Mucosa of descending colon (tissue), 3 donors: ENCODE measurements around the gene RCE1. TPM values are rescaled to one million over a fixed set of nuclear protein-coding genes. Genes with fewer than 3 reads are reported as not detected.

ENCODE experiments used
- ATAC-seq: fragments of 200-7000 bp; cut with Tn5 transposase; one replicate; pipeline ENCODE4 v1.9.1; 2020; ENCODE audit warnings: mild to moderate bottlenecking, moderate library complexity
- DNase-seq, 3 donors: peaks; one replicate each; pipeline ENCODE4 v3.0.0-alpha.2; 2020
- H3K36me3 ChIP-seq: fragments of 200-600 bp; one replicate; pipeline ENCODE4 v1.8.0; 2021; ENCODE audit warnings: low read depth, mild to moderate bottlenecking
- H3K4me1 ChIP-seq: fragments of 200-600 bp; one replicate; pipeline ENCODE4 v1.8.0; 2021; ENCODE audit warnings: low read depth, mild to moderate bottlenecking
- H3K4me3 ChIP-seq: fragments of 200-600 bp; one replicate; pipeline ENCODE4 v1.8.0; 2021; ENCODE audit warnings: mild to moderate bottlenecking
- H3K9me3 ChIP-seq: fragments of 200-600 bp; one replicate; pipeline ENCODE4 v1.8.0; 2021; ENCODE audit warnings: mild to moderate bottlenecking
- intact Hi-C, 2 donors: fragments of 100-400 bp; cut with DNase I in 1 of 2; cut with micrococcal nuclease in 1 of 2; formaldehyde crosslinking; loops; one replicate each; pipeline versions ENCODE4 v1.11.0 to v1.11.1; 2022; cut with DNase I, micrococcal nuclease
- total RNA-seq, 3 donors: library from RNA; stranded (reverse); fragmentation: NEBNext Ultra II Directional in 2 of 3; extraction: Animal tissue kit (Norgen Biotek cat#: 25700) in 2 of 3; gene quantifications; one replicate each; pipeline versions ENCODE4 v1.2.1 to v1.2.4, GENCODE V29; 2021 to 2023
- TF ChIP-seq, protein P1 (sequence below): fragments of 200-600 bp; IDR thresholded peaks from one replicate; pipeline ENCODE4 v1.8.0; 2022; ENCODE audit warnings: antibody characterized with exemption, mild to moderate bottlenecking
- donor health status: DM: no; HTN: no; CAD: no; lungs with moderate emphysema.
- donor health status: DM: no; HTN: no; CAD: no.
- donor health status: DM: no; HTN: yes; CAD: no.

RCE1 gene
- total RNA-seq, 3 donors from 2014 or later, result 24.9 to 27.2 (median 27.2) TPM

- DNase-seq (no peak), ATAC-seq (no peak)
- Histone ChIP-seq H3K4me1 (peaks cover 26% of the 10 kb centered on the region), H3K36me3 (no peaks in the 10 kb centered on the region), H3K4me3 (no peak overlapping the region), H3K9me3 (no peaks in the 10 kb centered on the region)
- TF ChIP-seq, protein P1, sequence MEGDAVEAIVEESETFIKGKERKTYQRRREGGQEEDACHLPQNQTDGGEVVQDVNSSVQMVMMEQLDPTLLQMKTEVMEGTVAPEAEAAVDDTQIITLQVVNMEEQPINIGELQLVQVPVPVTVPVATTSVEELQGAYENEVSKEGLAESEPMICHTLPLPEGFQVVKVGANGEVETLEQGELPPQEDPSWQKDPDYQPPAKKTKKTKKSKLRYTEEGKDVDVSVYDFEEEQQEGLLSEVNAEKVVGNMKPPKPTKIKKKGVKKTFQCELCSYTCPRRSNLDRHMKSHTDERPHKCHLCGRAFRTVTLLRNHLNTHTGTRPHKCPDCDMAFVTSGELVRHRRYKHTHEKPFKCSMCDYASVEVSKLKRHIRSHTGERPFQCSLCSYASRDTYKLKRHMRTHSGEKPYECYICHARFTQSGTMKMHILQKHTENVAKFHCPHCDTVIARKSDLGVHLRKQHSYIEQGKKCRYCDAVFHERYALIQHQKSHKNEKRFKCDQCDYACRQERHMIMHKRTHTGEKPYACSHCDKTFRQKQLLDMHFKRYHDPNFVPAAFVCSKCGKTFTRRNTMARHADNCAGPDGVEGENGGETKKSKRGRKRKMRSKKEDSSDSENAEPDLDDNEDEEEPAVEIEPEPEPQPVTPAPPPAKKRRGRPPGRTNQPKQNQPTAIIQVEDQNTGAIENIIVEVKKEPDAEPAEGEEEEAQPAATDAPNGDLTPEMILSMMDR, result no peak
- intact Hi-C loops, result no loop called here
Measured at GRCh38 chr11:66845876-66846212, 2.6 kb downstream of the RCE1 start.

GRCh38 chr11:66846671-66847091 lies 3.4 kb downstream of the RCE1 start:
- intact Hi-C loops, result no loop called here
- Histone ChIP-seq H3K4me3 (no peak overlapping the region), H3K9me3 (no peaks in the 10 kb centered on the region), H3K4me1 (peaks cover 19% of the 10 kb centered on the region), H3K36me3 (no peaks in the 10 kb centered on the region)
- DNase-seq, result peak in 1 of 3 donors; percentile 49
- TF ChIP-seq, protein P1, result no peak
- no peak for ATAC-seq

- no peaks in the 10 kb centered on the region for H3K9me3 ChIP-seq
- H3K36me3 ChIP-seq, result no peaks in the 10 kb centered on the region
- ATAC-seq (no peak), DNase-seq (peak in 1 of 3 donors; percentile 27)
- H3K4me1 ChIP-seq, result peaks cover 10% of the 10 kb centered on the region
- TF ChIP-seq, protein P1, result no peak
- intact Hi-C loops, result no loop called here
- H3K4me3 ChIP-seq, result no peak overlapping the region
Measured at GRCh38 chr11:66847461-66848232, 4.4 kb downstream of the RCE1 start.

GRCh38 chr11:66848671-66849500 lies 5.6 kb downstream of the RCE1 start:
- Histone ChIP-seq H3K4me1 (peaks cover 9% of the 10 kb centered on the region), H3K9me3 (no peaks in the 10 kb centered on the region), H3K36me3 (no peaks in the 10 kb centered on the region), H3K4me3 (no peak overlapping the region)
- TF ChIP-seq, protein P1, result no peak
- DNase-seq (peak in 1 of 3 donors; percentile 43), ATAC-seq (no peak)
- intact Hi-C loops, result no loop called here

GRCh38 chr11:66849501-66850234 lies 6.4 kb downstream of the RCE1 start:
- ATAC-seq (no peak), DNase-seq (peak in 1 of 3 donors; percentile 46)
- intact Hi-C loops, result no loop called here
- no peak overlapping the region for H3K4me3 ChIP-seq
- peaks cover 2% of the 10 kb centered on the region for H3K4me1 ChIP-seq
- no peaks in the 10 kb centered on the region for H3K36me3 ChIP-seq
- TF ChIP-seq, protein P1, result no peak
- no peaks in the 10 kb centered on the region for H3K9me3 ChIP-seq
